GM12874 (cell line): ENCODE results near the gene SIX3.

Source experiments
- TF ChIP-seq, protein P1 (sequence below): IDR thresholded peaks from 2 replicates; pipeline ENCODE4 v1.5.1; 2011; ENCODE audit warnings: low read depth, mild to moderate bottlenecking, control low read depth, low read length, moderate library complexity; ENCODE audit not compliant: insufficient read depth

Gene SIX3

DNA sequence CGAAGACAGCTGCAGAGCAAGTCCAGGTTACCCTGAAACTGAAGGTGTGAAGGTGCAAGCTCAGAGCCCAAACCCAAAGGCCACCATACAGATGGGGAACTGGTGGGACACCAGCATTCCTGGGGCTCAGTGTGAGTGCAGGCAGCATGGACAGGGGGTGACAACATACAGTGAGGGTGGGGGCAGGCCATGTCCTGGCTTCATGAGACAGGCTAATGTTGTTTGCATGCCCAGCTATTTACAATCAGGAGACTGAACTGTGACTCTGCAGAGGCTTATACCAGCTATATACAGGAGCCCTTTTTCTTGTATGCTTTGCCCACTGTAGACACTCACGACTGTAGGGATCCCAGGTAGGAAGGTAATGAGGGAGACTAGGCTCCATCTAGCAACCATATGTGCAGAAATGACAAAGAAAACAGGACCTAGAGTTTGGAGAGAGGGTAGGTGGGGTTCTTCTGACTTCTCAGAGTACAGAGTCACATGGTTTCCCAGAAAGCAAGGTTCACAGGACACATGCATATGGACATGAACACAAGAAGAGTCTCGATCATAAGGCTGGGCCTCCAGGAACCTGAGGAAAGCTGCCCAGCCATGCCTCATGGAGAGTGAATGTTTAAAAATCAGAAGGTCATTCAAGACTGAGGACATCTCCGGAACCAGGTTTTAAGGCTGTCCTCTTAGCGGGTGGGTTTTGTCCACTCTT, 26.4 kb downstream of the SIX3 start:
- TF ChIP-seq, protein P1, sequence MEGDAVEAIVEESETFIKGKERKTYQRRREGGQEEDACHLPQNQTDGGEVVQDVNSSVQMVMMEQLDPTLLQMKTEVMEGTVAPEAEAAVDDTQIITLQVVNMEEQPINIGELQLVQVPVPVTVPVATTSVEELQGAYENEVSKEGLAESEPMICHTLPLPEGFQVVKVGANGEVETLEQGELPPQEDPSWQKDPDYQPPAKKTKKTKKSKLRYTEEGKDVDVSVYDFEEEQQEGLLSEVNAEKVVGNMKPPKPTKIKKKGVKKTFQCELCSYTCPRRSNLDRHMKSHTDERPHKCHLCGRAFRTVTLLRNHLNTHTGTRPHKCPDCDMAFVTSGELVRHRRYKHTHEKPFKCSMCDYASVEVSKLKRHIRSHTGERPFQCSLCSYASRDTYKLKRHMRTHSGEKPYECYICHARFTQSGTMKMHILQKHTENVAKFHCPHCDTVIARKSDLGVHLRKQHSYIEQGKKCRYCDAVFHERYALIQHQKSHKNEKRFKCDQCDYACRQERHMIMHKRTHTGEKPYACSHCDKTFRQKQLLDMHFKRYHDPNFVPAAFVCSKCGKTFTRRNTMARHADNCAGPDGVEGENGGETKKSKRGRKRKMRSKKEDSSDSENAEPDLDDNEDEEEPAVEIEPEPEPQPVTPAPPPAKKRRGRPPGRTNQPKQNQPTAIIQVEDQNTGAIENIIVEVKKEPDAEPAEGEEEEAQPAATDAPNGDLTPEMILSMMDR, result no peak

DNA sequence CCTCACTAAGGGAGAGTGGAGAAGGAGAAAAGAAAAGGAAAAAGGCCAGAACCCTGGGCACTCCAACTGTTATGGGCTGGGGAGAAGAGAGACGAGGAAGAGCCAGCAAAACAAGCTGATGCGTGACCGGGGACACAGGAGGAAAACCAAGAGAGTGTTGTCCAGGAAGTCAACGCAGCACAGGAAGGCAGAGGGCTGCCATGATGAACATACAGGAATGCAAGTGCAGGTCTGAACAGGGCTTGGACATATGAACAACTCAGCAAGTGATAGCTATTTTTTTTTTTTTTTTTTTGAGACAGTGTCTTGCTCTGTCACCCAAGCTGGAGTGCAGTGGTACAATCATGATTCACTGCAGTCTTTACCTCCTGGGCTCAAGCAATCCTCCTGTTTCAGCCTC, 28.4 kb downstream of the SIX3 start:
- TF ChIP-seq, protein P1, result no peak

DNA sequence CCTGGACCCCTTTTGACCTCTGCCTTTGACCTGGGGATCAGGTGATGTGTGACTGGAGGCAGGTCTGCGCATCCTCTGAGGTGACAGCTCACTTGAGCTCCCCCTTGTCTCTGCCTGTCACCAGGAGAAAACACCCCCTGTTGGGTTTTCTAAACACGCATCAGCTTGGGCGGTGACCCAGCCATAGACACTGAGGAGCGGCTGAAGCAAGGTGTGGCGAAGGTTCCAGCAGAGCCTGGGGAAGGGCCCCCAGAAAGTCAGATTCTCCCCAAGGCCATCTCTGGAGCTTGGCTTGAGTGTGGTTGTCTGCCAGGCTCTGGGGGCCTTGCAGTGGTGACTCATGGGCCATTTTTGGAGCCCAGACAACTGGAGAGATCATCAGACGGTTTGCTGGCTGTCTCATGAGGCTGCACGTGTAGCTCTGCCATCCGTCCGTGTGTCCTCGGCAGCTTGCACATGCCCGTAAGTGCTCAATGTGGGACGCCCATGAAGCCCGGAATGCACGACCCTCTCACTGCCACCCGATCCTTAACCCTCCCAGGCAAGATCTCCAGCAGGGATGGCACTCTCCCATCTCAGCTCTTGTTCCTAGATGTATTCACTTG, 29.4 kb downstream of the SIX3 start:
- TF ChIP-seq, protein P1, result no peak

DNA sequence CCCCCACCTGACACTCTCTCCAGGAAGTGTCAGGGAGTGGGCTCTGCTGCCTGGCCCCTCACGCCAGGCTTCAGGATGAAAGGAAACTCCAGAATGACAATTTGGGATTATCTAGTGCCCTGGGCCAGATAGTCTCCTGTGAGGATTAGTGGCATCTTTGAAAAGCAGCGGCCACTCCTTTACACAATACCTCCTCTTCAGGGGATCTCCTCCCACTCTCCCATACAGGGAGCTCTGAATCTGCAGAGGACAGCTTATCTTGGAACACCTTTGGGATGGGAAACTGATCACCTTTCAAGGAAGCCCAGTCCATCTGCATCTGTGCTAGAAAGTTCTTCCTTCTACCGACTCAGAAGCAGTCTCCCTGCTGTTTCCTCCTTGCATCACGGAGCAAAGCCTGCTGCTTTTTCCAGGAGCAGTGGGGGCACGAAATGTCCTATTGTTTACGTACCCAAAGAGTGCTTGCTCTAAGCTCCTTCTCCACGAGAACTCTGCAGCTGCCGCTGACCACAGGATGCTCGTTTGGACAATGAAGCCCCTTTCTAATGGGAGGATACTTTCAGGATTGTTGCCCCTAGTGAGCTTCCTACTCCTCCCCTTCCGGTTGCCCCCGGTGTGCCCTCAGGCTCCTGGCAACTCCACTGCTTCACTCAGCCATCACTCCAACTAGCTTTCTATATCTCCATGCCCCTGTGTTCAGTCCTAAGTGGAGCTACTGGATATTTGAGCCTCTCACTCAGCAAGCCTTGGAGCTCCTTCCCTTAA, 31.5 kb downstream of the SIX3 start:
- TF ChIP-seq, protein P1, result no peak

DNA sequence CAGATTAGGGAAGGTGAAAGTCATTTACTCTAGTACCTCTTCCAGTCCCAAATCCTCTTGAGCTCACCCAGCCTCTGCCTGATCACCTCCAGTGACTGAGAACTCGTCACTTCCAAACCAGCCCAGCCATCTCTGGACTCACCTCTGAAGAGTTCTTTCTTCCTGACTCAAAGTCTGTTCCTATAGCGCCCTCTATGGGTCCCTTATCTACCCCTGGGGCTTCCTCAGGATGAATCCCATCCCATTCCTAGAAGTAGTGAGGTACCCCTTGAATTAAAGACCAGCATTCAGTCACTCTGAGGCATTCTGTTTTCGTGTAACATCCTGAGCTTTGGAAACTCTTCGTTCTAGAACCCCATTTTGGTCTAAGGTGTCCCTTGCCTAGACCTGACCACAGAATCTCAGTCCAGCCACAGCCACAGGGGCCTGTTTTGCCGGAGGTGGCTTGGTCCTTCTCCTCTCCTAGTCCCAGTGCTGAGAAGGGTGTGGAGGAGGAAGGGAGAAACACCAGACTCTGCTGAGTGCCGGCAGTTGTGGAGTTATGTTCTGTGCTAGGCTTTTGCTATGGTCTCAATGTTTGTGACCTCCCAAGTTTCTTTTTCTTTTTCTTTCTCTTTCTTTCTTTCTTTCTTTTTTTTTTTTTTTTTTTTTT, 32.7 kb downstream of the SIX3 start:
- TF ChIP-seq, protein P1, result peak; percentile 46; the same call in 1 of the 2 replicates

DNA sequence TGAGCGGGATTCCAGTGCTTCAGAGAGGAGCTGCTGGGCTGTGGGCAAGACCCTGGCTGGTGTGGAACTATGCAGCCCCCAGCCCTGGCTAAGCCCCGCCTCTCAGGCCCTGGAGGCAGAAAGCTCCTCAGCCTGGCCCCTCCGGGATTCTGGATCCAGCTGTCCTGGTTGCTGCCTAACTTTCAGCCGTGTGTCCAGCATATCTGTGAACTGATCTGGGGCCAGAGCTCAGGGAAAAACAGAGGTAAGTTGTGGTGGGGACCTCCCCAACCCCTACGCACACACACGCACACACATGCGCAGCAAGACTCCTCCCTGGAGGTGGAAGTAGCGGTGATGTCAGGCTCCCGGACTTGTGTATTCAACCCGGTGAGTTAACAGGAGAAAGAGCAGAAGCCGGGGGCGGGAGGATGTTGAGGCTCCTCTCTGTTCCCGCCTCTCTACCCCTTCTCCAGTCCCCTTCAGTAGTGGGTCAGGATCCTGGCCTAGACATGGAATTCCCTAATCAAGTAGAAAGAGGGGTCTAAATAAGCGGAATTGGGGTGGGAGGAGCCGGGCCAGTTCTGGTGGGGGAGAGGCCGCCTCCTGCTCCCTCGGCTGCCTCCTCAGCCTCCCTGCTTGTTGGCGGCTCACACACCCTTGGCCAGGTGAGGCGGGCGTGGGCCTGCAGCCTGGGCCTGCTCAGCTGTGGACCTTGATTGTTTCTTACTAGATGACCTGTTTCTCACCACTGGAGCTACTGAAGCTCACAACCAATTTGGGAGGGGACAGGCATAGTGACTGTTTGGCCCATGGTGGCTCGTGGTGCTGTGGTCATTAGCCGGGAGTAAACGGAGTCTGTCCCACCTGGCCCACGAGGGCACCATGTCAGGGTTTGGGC, 34.3 kb downstream of the SIX3 start:
- TF ChIP-seq, protein P1, result no peak
